PC-9 (cell line): ENCODE measurements around the gene TNRC6C. TPM values are rescaled to one million over a fixed set of nuclear protein-coding genes. Genes with fewer than 3 reads are reported as not detected.

ENCODE experiments used
- BruUV-seq: library from RNA; stranded (reverse); fragments of 400-500 nt; replicated peaks from 2 replicates; lab custom pipeline; 2021; lab: Mats Ljungman, UMichigan
- CTCF ChIA-PET: fragments of 300-600 bp; sonication (Branson Sonifier 250); formaldehyde crosslinking; loops from one replicate; lab custom pipeline; 2022; ENCODE audit warnings: antibody characterized with exemption; lab: Charles Lee
- POLR2A ChIA-PET: fragments of 300-600 bp; sonication (Branson Sonifier 250); formaldehyde crosslinking; loops from one replicate; lab custom pipeline; 2022; ENCODE audit warnings: antibody characterized with exemption; ENCODE audit not compliant: unreplicated experiment; lab: Charles Lee
- DNase-seq, 2 experiments: peaks; one replicate each; pipeline versions ENCODE4 v3.0.0 to v3.0.0-alpha.2; 2015 to 2022; ENCODE audit warnings: mixed read lengths in 1 of 2
- H2AFZ ChIP-seq: fragments of 200-600 bp; sonication (generic); 2 replicates; pipeline ENCODE4 v1.8.1; 2017; ENCODE audit warnings: antibody characterized with exemption
- H3F3A ChIP-seq: fragments of 200-600 bp; sonication (generic); 2 replicates; pipeline ENCODE4 v1.8.1; 2017; ENCODE audit warnings: antibody characterized with exemption, mild to moderate bottlenecking, low read depth; ENCODE audit not compliant: insufficient read depth
- H3K27ac ChIP-seq: fragments of 200-600 bp; sonication (generic); 2 replicates; pipeline ENCODE4 v1.6.1; 2016; ENCODE audit warnings: mixed run types
- H3K27me3 ChIP-seq: fragments of 200-600 bp; sonication (generic); 2 replicates; pipeline ENCODE4 v1.6.1; 2016; ENCODE audit warnings: low read depth, mixed run types; ENCODE audit not compliant: insufficient read depth
- H3K36me3 ChIP-seq: fragments of 200-600 bp; sonication (generic); 2 replicates; pipeline ENCODE4 v1.6.1; 2016; ENCODE audit warnings: low read depth, mixed run types
- H3K4me1 ChIP-seq: fragments of 200-600 bp; sonication (generic); replicated peaks from 2 replicates; pipeline ENCODE4 v1.6.1; 2016; ENCODE audit warnings: mixed run types; ENCODE audit not compliant: insufficient read depth
- H3K4me2 ChIP-seq: fragments of 200-600 bp; sonication (generic); 2 replicates; pipeline ENCODE4 v1.6.1; 2017; ENCODE audit warnings: mixed run types
- H3K4me3 ChIP-seq: fragments of 200-600 bp; sonication (generic); 2 replicates; pipeline ENCODE4 v1.6.1; 2016; ENCODE audit warnings: mixed run types
- H3K79me2 ChIP-seq: fragments of 200-600 bp; sonication (generic); 2 replicates; pipeline ENCODE4 v1.6.1; 2017; ENCODE audit warnings: low read depth, mixed run types
- H3K9me2 ChIP-seq: fragments of 200-600 bp; sonication (generic); 2 replicates; pipeline ENCODE4 v1.8.1; 2017; ENCODE audit warnings: mild to moderate bottlenecking; ENCODE audit not compliant: insufficient read depth
- H3K9me3 ChIP-seq: fragments of 200-600 bp; sonication (generic); 2 replicates; pipeline ENCODE4 v1.8.1; 2016; ENCODE audit warnings: low read depth; ENCODE audit not compliant: insufficient read depth
- H4K20me1 ChIP-seq: fragments of 200-600 bp; sonication (generic); 2 replicates; pipeline ENCODE4 v1.8.1; 2017; ENCODE audit not compliant: insufficient read depth
- CTCF ChIP-seq: fragments of 200-600 bp; sonication (generic); conservative IDR thresholded peaks from 2 replicates; pipeline ENCODE4 v1.6.1; 2017; ENCODE audit warnings: mixed run types, antibody characterized with exemption, mild to moderate bottlenecking, moderate library complexity
- EZH2 ChIP-seq: fragments of 200-600 bp; sonication (generic); IDR thresholded peaks from 2 replicates; pipeline ENCODE4 v1.8.0; 2017; ENCODE audit warnings: antibody characterized with exemption, low read depth
- intact Hi-C: fragments of 100-400 bp; cut with micrococcal nuclease; formaldehyde crosslinking; loops from one replicate; pipeline ENCODE4 v1.10.0; 2022; ENCODE audit not compliant: unreplicated experiment
- total RNA-seq: library from RNA; stranded (reverse); gene quantifications from 2 replicates; pipeline ENCODE4 v1.2.3, GENCODE V29; 2021

Gene TNRC6C
- total RNA-seq, 1 experiment from 2014 or later: 0.37 TPM

GRCh38 chr17:78127888-78128550 lies 169.5 kb downstream of the TNRC6C start:
- Histone ChIP-seq H4K20me1 (no peaks in the 10 kb centered on the region), H3F3A (peaks cover 16% of the 10 kb centered on the region; the same call in 1 of the 2 replicates), H3K27me3 (no peaks in the 10 kb centered on the region), H3K4me3 (peak overlapping the region; percentile 81), H3K4me2 (peak overlapping the region; percentile 96), H3K36me3 (no peaks in the 10 kb centered on the region), H3K4me1 (peaks cover 19% of the 10 kb centered on the region), H3K9me3 (no peaks in the 10 kb centered on the region), H3K79me2 (peaks cover 13% of the 10 kb centered on the region), H3K9me2 (no peaks in the 10 kb centered on the region), H3K27ac (peak overlapping the region; percentile 69), H2AFZ (0 out of 2 replicates have a peak overlapping the region, but pooled peaks have one; percentile 52)
- intact Hi-C loops: loop anchor here (1.0 to 2.0 kb wide), 2 partner anchors 46 to 59 kb away; partner anchors contain the start of genes AFMID and TK1
- no peak for TF ChIP-seq CTCF
- TF ChIP-seq EZH2: no peak
- DNase-seq: peak in 1 of 2 experiments; percentile 73
- POLR2A ChIA-PET: interaction anchor here (0.5 to 1.2 kb wide), 4 partner anchors 12 to 59 kb away, joined by 3 to 12 read pairs (median 6); partner anchors contain the start of gene TK1
- CTCF ChIA-PET: interaction anchor here (0.6 to 1.0 kb wide), 5 partner anchors 10 to 233 kb away, joined by 3 to 19 read pairs (median 5); no protein-coding TSS in a partner anchor
- BruUV-seq: no TSS peak

- ChIA-PET POLR2A (interaction anchor here (0.7 to 1.2 kb wide), 7 partner anchors 14 to 897 kb away, joined by 3 to 21 read pairs (median 7); partner anchors contain the start of gene TK1), CTCF (interaction anchor here (0.6 to 1.0 kb wide), 3 partner anchors 9 to 232 kb away, joined by 5 to 19 read pairs (median 6); no protein-coding TSS in a partner anchor)
- Histone ChIP-seq H2AFZ (peak within 1 kb of the TSS; percentile 74; the same call in 1 of the 2 replicates), H3K36me3 (no peaks in the 10 kb centered on the region), H3K79me2 (peaks cover 13% of the 10 kb centered on the region), H3K4me1 (peaks cover 19% of the 10 kb centered on the region), H3K27ac (peak within 1 kb of the TSS; percentile 69), H3K4me3 (peak within 1 kb of the TSS; percentile 81), H3K27me3 (no peaks in the 10 kb centered on the region), H3F3A (peaks cover 18% of the 10 kb centered on the region; the same call in 1 of the 2 replicates), H3K4me2 (peak within 1 kb of the TSS; percentile 96), H3K9me3 (no peaks in the 10 kb centered on the region), H3K9me2 (no peaks in the 10 kb centered on the region), H4K20me1 (no peaks in the 10 kb centered on the region)
- intact Hi-C loops: loop anchor here (1.0 to 2.0 kb wide), 2 partner anchors 46 to 58 kb away; partner anchors contain the start of genes AFMID and TK1
- DNase-seq: peak; percentile 83 to 92
- no TSS peak for BruUV-seq
- TF ChIP-seq CTCF (no peak), EZH2 (no peak)
Measured at GRCh38 chr17:78128551-78129350, 170.2 kb downstream of the TNRC6C start, which contains the start of gene TMC6. Gene TMC6 (minus strand): TSS chr17:78128755. CDS start chr17:78126832, 1,923 bp downstream.
